K562 treated with DMSO at 1 percent for 48 hours (cell line): ENCODE results near the gene PRMT9. TPM values are rescaled to one million over a fixed set of nuclear protein-coding genes. Genes with fewer than 3 reads are reported as not detected.

Experiments used
- total RNA-seq: library from RNA; unstranded; fragments of 300-600 nt; gene quantifications from 2 replicates; pipeline ENCODE4 v1.2.3, GENCODE V29; 2022; ENCODE audit warnings: low replicate concordance; ENCODE audit errors: extremely low read depth

The PRMT9 gene
- total RNA-seq, result not detected in 2 replicates

GRCh38 chr4:147683717-147684700, at the start of gene PRMT9:
TSS of gene PRMT9 (minus strand) at chr4:147684163. CDS start at chr4:147683987, 176 bp downstream.

GRCh38 chr4:147731580-147732517, 47.9 kb upstream of the PRMT9 start, which contains the start of gene ARHGAP10:
TSS of gene ARHGAP10 (plus strand) at chr4:147732088. CDS start at chr4:147732302, 214 bp downstream.

GRCh38 chr4:147617173-147617840, 66.7 kb downstream of the PRMT9 start, which contains the start of gene TMEM184C:
TSS of gene TMEM184C (plus strand) at chr4:147617397. CDS start at chr4:147617957, 560 bp downstream.

Other genes with a start within 250 kb of the PRMT9 start
- not detected in 2 replicates for gene EDNRA, start 203.1 kb downstream of the PRMT9 start, total RNA-seq
- gene TMEM184C, start 66.8 kb downstream of the PRMT9 start, total RNA-seq, result not detected in 2 replicates
- not detected in 2 replicates for gene ARHGAP10, start 47.9 kb upstream of the PRMT9 start, total RNA-seq